Measurements from ENCODE around the gene GGN.

The GGN gene

DNA sequence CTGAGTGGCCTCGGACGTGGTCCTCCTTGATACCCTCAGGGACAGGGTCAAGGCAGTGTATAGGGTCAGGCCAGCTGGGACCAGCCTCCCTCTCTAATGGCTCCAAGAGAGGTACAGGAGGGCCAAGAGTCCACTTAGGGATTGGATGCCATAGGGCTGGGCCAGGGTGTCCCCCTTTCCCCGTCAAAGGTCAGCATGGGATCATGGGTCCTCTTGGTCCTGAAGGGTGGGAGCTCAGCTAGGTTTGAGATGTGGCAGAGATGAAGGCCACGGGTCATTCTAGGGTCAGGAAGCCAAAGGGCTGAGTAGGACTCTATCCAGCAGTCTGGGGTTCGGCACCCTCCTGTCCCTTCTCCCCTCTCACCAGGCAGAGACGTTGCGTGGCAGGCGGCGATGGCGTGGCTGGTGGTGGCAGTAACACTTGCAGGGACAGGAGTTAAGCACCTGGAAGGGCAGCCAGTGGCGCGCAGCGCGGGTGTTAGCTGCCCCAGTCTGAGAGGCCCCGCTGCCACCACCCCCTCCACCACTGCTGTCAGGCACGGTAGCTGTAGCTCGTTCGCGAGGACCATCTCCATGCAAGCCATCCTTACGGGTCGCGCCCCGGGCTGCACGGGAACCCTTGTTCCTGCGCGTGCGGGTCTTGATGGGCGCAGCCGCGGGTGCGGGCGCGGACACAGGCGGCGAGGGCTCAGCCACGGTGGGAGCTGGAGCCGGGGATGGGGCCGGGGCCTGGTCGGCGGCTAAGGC is 2.6 kb downstream of the GGN start:
- Mint-ChIP-seq H3K4me1 (peaks cover 37% of the 10 kb centered on the region), H3K27me3 (peaks cover 35% of the 10 kb centered on the region), H3K27ac (no peak overlapping the region), H3K4me3 (no peak overlapping the region), H3K9me3 (no peaks in the 10 kb centered on the region)
- DNase-seq, result no peak
- ATAC-seq, result no peak

DNA sequence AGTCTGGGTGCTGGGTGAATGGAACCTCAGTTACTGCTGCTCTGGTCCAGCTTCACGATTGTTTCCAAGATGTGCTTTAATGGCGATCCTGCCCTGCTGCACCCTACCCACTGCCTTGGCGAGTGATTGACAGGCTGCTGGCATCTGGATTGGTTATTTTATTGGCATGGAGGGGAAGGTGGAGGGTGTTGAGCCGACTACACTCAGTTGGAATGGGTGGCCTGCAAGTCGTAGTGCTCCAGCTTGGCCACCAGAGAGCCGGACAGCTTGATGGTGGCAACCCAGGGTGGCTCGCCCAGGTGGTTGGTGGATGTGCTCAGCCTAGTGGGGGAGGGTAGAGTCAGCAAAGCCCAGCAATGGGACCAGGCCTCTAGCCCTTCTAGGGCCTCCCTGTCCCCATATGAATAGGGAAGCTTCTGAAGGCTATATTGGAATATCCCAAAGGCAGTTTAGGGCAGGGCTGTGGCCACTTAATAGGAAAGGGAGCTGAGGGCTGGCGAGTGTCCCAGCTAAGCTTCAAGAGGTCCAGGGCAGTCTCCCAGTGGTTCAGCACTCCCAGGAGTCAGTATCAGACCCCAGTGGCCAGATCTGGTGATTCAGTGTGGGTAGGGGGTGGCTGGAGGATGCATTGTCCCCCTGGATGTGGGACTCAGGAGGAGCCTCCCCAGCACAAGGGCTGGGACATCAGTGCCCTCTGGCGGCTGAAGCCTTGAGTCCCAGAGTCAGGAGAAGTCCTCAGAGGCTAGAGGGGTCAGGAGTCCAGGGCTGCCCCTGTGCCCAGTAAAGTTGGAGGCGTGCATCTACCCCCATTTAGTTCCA is 3.4 kb downstream of the GGN start:
- Mint-ChIP-seq H3K4me1 (peaks cover 40% of the 10 kb centered on the region), H3K27ac (peak overlapping the region in 1 of 2 donors; percentile 54), H3K27me3 (peaks cover 27% of the 10 kb centered on the region), H3K4me3 (no peak overlapping the region), H3K9me3 (no peaks in the 10 kb centered on the region)
- DNase-seq, result no peak
- no peak for ATAC-seq

DNA sequence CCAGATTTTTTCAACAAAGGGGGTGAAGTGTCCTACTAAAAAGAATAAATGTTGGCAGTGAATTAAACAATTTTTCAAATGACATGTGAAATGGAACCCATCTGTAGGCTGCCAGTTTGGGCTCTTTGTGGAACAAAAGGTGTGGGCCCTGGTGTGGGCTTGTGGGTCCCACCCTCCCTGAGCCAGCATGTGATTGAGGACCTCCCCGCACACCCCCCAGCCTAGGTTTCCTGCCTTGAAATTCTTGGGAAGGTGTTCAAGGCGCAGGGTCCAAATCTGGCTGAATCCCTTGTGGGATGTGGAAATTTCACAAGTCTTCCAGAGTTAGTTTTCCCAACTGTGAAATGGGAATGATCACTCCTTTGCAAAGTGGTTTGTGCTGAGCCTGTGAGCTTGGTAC is 4.1 kb downstream of the GGN start:
- no peak for DNase-seq
- H3K4me3 Mint-ChIP-seq, result no peak overlapping the region
- H3K27ac Mint-ChIP-seq, result no peak overlapping the region
- peaks cover 23% of the 10 kb centered on the region for H3K27me3 Mint-ChIP-seq
- ATAC-seq, result no peak
- no peaks in the 10 kb centered on the region for H3K9me3 Mint-ChIP-seq
- peaks cover 43% of the 10 kb centered on the region for H3K4me1 Mint-ChIP-seq

DNA sequence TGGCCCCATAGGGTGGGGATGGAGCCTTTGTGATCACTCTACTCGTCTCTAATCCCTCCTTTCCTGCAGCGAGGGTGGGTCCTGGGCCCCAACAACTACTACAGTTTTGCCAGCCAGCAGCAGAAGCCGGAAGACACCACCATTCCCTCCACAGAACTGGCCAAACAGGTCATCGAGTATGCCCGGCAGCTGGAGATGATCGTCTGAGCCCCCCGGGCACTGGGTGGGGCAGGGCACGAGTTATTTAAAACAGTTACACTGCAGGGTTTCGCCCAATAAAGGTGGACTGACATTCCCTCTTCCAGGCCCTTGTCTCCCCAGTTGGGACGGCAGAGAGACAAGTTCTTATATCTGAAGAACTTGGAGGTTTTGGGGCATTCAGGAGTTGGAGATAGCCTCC is 4.7 kb downstream of the GGN start:
- Mint-ChIP-seq H3K9me3 (no peaks in the 10 kb centered on the region), H3K4me3 (no peak overlapping the region), H3K27me3 (peaks cover 21% of the 10 kb centered on the region), H3K27ac (no peak overlapping the region), H3K4me1 (peaks cover 41% of the 10 kb centered on the region)
- ATAC-seq (no peak), DNase-seq (no peak)

DNA sequence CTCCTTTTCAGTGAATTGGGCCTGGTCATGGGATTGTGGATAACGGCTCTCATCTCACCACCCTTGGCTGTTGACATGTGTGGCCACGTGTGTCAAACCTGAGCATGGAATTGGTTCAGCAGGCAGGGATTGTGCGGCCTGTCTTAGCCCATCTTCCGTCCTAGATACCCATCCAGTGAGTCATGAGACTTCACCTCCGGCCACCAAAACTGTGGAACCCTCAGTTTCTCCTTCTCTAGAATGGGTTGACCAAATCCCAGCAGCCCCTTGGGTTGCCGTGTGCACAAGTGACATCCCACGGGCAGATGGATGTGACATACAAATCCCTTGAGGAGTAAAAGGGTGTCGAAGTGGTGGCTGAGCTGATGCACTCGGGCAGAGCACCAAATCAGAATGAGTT is 6.7 kb downstream of the GGN start:
- Mint-ChIP-seq H3K9me3 (no peaks in the 10 kb centered on the region), H3K4me3 (no peak overlapping the region), H3K4me1 (peaks cover 32% of the 10 kb centered on the region), H3K27ac (no peak overlapping the region), H3K27me3 (peaks cover 7% of the 10 kb centered on the region)
- DNase-seq (no peak), ATAC-seq (no peak)

DNA sequence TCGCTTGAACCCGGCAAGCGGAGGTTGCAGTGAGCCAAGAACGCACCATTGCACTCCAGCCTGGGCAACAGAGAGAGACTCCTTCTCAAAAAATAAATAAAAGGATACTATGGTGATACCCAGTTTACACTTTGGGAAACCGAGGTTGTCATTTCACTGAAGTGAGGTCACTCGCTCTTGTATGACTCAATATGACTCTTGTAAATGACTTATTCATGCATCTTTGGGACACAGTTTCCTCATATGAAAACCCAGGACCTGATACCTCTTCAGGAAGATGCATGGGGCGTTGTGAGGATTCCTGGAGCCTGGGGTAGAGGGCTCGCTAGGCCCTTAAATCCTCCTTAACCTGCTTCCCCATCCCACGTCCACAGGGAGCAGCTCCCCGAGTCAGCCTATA is 9.0 kb downstream of the GGN start:
- Mint-ChIP-seq H3K4me3 (no peak overlapping the region), H3K27ac (no peak overlapping the region), H3K4me1 (peaks cover 31% of the 10 kb centered on the region), H3K27me3 (no peaks in the 10 kb centered on the region), H3K9me3 (no peaks in the 10 kb centered on the region)
- ATAC-seq, result no peak
- DNase-seq, result no peak

DNA sequence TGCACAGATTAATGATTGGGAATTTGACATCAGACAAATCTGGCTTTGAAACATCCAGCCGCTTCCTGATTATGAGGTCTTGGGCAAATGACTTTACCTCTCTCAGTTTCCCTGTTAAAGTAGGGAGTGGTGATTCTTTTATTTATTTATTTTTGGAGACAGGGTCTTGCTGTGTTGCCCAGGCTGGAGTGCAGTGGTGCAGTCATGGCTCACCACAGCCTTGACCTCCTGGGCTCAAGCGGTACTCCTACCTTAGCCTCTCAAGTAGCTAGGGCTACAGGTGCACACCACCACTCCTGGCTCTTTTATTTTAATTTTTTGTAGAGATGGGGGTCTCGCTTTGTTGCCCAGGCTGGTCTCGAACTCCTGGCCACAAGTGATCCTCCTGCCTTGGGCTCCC is 10.8 kb downstream of the GGN start:
- peak overlapping the region in 1 of 2 donors; percentile 71 for H3K27ac Mint-ChIP-seq
- H3K4me1 Mint-ChIP-seq, result peaks cover 31% of the 10 kb centered on the region
- peak overlapping the region in 1 of 2 donors; percentile 56 for H3K4me3 Mint-ChIP-seq
- ATAC-seq (no peak), DNase-seq (no peak)
- no peaks in the 10 kb centered on the region for H3K27me3 Mint-ChIP-seq
- no peaks in the 10 kb centered on the region for H3K9me3 Mint-ChIP-seq

DNA sequence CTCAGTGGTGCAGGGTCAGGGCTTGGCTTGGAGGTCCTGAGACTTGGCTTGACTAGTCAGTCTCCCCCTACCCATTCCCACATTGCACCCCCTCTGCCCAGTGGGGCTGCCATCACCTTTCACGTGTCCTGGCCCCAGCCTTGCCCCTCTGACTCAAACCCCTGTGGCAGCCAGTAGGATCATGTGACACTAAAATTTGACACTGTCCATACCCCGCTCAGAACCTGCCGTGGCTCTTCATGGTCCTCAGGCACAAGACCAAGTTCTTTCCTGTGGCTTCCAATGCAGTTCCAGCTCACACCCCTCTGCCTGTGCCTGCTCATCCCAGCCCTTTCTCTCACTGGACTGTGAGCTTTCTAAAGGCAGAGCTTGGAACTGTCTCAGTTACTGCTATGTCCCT is 11.3 kb downstream of the GGN start:
- Mint-ChIP-seq H3K4me1 (peaks cover 31% of the 10 kb centered on the region), H3K4me3 (peak overlapping the region; percentile 56), H3K27ac (no peak overlapping the region), H3K9me3 (no peaks in the 10 kb centered on the region), H3K27me3 (no peaks in the 10 kb centered on the region)
- no peak for DNase-seq
- ATAC-seq, result no peak

DNA sequence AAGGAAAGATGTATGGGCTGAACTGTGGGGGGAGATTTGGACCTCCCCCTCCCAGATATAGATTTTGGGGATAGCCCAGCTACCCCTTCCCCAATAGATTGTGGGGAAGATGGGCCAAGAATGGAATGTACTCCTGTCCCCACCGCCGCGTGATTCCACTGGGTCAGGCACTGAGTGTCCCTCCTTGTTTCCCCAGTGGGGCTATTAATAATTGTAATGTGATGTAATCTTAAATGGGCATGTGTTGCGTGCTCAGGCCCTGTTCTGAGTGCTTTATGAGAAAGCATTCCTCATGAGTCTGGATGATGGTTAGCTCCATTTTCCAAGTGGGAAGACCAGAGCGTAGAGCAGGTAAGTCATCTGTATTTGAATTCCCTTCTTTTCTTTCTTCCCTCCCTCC is 12.1 kb downstream of the GGN start:
- no peak for ATAC-seq
- peak overlapping the region in 1 of 2 donors; percentile 84 for H3K27ac Mint-ChIP-seq

DNA sequence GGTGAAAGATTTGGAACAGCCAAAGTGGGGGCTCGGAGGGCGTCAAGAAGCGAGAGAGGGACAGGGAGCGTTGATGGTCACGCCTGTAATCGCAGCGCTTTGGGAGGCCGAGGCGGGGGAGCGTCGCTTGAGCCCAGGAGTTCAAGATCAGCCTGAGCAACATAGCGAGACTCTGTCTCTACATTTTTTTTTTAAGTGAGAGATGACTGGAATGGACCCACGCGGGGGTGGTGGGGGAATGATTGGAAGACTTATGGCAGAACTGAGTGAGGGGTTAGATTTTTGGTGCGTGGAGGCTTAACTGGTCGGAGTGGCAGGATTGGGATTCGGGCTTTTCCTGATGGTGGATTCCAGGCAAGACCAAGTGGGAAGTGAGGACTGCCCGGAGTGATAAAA is 12.7 kb downstream of the GGN start:
- Mint-ChIP-seq H3K27me3 (no peaks in the 10 kb centered on the region), H3K4me1 (peaks cover 31% of the 10 kb centered on the region), H3K4me3 (peak overlapping the region; percentile 92 to 99), H3K27ac (peak overlapping the region; percentile 99 to 100), H3K9me3 (no peaks in the 10 kb centered on the region)
- no peak for DNase-seq
- peak; percentile 0 for ATAC-seq

More for the DNA sequence above, 12.1 kb downstream of the GGN start:
- H3K27me3 Mint-ChIP-seq, result no peaks in the 10 kb centered on the region
- H3K9me3 Mint-ChIP-seq, result no peaks in the 10 kb centered on the region
- H3K4me1 Mint-ChIP-seq, result peaks cover 31% of the 10 kb centered on the region
- H3K4me3 Mint-ChIP-seq, result peak overlapping the region; percentile 92 to 99
- no peak for DNase-seq

DNA sequence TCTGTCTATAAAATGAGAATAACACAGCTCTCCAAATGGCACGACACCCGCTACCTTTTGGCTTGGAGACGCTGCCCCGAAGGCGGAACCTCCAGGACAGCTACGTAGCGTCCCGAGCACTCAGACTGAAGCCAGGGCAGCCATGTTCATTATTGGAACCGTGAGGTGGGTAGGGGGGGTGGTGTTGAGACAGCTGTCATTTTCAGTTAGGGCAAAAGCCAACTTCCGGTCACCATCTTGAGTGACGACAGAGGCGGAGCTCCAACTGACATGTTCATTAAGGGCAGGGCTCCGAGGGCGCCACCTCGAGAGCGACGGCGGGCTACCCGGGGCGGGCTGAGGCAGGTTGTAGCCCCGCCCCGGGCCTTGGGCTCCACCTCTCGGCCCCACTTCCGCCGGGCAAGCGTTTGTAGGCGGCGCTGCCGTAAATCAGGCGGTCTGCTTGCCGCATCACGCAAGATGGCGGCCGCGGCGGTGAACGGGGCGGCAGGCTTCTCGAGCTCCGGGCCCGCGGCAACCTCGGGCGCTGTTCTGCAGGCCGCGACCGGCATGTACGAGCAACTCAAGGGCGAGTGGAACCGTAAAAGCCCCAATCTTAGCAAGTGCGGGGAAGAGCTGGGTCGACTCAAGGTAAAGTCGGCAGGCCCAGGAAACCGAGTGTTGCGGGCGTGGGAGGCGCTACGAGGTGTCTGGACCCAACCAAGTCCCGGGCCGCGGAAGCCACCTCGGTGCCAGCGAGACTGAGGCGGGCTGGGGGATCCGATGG is 13.3 kb downstream of the GGN start, which contains the start of gene PSMD8:
PSMD8 (plus strand) TSS at position 240 of the 766 bp plus-strand sequence; CDS start at position 271, 31 bp downstream.
- H3K4me1 Mint-ChIP-seq, result peaks cover 29% of the 10 kb centered on the region
- peak within 1 kb of the TSS; percentile 92 to 99 for H3K4me3 Mint-ChIP-seq
- no peaks in the 10 kb centered on the region for H3K27me3 Mint-ChIP-seq
- DNase-seq (peak; percentile 99), ATAC-seq (peak; percentile 98)
- H3K9me3 Mint-ChIP-seq, result no peaks in the 10 kb centered on the region
- H3K27ac Mint-ChIP-seq, result peak within 1 kb of the TSS; percentile 99 to 100

DNA sequence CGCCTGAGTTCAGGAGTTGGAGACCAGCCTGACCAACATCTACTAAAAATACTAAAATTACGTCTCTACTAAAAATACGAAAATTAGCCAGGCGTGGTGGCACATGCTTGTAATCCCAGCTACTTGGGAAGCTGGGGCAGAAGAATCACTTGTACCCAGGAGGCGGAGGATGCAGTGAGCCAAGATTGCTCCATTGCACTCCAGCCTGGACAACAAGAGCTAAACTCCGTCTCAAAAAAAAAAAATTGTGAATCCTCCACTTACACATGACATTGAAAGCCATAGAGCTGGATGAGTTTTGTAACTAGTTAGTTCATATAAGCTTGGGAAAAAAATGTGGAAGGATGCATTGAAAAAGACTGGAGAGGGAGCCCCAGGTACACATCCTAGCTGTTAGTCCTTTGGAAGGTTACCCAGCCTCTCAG is 13.9 kb downstream of the GGN start:
- DNase-seq (no peak), ATAC-seq (no peak)
- Mint-ChIP-seq H3K4me3 (peak overlapping the region; percentile 92 to 99), H3K4me1 (peaks cover 25% of the 10 kb centered on the region), H3K27ac (peak overlapping the region; percentile 78 to 100), H3K27me3 (no peaks in the 10 kb centered on the region), H3K9me3 (no peaks in the 10 kb centered on the region)

DNA sequence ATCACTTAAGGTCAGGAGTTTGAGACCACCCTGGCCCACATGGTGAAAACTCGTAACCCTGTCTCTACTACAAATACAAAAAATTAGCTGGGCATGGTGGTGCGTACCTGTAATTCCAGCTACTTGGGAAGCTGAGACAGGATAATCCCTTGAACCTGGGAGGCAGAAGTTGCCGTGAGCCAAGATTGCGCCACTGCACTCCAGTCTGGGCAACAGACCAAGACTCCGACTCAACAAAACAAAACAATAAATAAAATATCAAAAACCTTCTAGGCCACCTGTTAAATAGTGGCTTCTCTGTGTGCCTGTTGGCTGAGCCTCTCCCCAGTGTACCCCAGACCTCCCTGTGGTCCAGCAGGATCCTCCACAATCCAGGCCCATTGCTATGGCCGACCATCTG is 16.8 kb downstream of the GGN start:
- peaks cover 15% of the 10 kb centered on the region for H3K4me1 Mint-ChIP-seq
- H3K27ac Mint-ChIP-seq, result no peak overlapping the region
- no peak for ATAC-seq
- H3K27me3 Mint-ChIP-seq, result peaks cover 21% of the 10 kb centered on the region
- DNase-seq, result no peak
- H3K9me3 Mint-ChIP-seq, result no peaks in the 10 kb centered on the region
- H3K4me3 Mint-ChIP-seq, result no peak overlapping the region

DNA sequence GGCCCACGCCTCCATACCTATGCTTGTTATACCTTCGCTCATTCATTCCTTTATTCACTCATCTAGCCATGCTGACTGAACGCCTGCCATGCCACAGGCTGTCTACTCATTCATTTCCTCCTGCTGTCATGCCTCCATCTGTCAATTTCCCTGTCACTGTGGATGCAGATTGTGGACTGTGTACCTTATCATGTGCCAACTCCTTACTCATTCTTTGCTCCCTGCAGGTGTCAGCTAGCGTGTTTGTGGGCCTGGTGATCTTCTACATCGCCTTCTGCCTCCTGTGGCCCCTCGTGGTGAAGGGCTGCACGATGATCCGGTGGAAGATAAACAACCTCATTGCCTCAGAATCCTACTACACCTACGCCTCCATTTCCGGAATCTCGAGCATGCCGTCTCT is 17.5 kb downstream of the GGN start:
- Mint-ChIP-seq H3K27ac (no peak overlapping the region), H3K9me3 (no peaks in the 10 kb centered on the region), H3K27me3 (peaks cover 22% of the 10 kb centered on the region), H3K4me3 (no peak overlapping the region), H3K4me1 (peaks cover 7% of the 10 kb centered on the region)
- DNase-seq (no peak), ATAC-seq (no peak)

DNA sequence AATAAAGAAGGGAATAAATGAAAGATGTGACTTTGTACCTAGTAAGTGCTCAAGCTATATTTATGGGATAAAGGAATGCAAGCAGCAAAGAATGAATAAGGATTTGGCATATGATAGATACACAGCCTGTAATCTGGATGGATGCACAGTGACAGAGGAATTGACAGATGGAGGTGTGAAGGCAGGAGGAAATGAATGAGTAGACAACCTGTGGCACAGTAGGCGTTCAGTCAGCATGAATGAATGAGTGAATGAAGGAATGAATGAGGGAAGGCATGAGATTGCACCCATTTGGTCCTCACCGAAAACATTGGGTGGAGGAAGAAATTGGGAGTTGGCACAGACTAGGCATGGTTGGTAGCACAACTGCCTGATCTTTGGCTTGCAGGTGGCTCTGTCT is 18.2 kb downstream of the GGN start:
- ATAC-seq, result no peak
- H3K27ac Mint-ChIP-seq, result no peak overlapping the region
- no peaks in the 10 kb centered on the region for H3K9me3 Mint-ChIP-seq
- H3K4me1 Mint-ChIP-seq, result no peaks in the 10 kb centered on the region
- H3K27me3 Mint-ChIP-seq, result peaks cover 22% of the 10 kb centered on the region
- no peak overlapping the region for H3K4me3 Mint-ChIP-seq
- no peak for DNase-seq
